Measurements from ENCODE around the gene IL1R1. TPM values are rescaled to one million over a fixed set of nuclear protein-coding genes. Genes with fewer than 3 reads are reported as not detected.
A peak's percentile ranks its signal among the peaks of the same experiment; 100 is the strongest.

The IL1R1 gene
- total RNA-seq, 1 donor from 2014 or later: 79.6 TPM

DNA sequence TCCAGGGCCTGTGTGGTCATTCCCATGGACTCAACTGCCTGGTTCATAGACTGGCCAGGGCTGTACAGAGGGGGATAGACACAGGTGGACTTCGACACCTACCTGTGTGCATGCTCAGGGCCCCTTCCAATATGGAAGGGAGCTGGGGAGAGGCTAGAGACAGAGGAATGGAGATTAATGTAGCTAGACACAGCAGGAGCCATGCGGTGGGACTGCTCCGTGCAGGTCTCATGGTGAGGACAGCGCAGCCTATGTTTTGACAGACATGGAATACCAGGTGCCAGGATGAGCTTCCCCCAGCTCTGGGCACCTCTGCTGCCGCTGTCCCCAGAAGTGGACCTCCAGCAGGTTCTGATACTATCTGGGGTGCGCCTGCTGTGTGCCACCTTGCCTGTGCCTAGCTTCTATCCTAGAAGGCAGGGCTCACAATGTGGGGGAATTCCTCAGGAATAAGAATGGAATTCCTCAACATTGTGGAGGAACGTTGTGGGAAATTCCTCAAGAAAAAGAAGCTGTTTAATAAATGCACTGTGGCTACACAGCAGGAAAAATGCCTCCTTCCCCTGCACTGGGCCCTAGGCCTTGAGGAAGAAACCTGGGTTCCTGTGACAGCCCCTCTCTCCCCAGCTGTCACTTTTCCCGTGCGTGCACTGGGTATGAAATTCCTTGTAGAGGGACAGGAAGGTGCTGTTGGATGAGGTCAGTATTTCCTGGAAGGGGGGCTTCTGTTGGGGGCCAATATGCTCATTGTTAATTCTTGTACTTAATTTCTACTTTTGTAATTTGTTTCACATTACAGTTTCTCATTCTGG is 7.3 kb downstream of the IL1R1 start:
- Histone ChIP-seq H3K9me3 (no peaks in the 10 kb centered on the region), H3K27ac (peak overlapping the region; percentile 68), H3K36me3 (peaks cover 0 to 19% of the 10 kb centered on the region in 2 donors), H3K4me3 (no peak overlapping the region), H3K27me3 (no peaks in the 10 kb centered on the region), H3K4me1 (peaks cover 81% of the 10 kb centered on the region)
- TF ChIP-seq POLR2A (IDR thresholded peaks at IDR 0.05) (no peak), POLR2AphosphoS5 (IDR thresholded peaks at IDR 0.05; ENCODE audit: insufficient read depth in 1 of 2, low read depth in 1 of 2) (no peak), CTCF (IDR thresholded peaks at IDR 0.05) (no peak)
- intact Hi-C loops (cut with DNase I): no loop called here
- DNase-seq (ENCODE audit: extremely low spot score in 2 of 2): no peak

DNA sequence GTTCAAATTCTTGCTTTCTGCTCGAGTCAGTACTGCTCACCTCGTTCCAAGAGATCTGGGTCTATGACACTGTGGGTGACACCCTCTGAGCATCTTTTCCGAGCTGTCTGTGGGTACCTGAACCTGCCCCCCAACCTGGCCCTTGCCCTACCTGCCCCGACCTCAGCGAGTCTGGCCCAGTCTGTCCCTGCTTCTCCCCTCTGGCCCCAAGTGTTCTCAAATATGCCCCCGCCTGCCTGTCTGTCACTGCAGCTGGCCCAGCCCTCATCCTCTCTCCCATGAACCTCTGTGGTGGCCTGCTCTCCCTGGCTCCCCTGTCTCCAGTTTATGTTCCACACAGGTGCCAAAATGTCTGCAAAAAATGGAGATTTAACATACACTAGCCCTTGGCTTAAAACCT is 11.8 kb downstream of the IL1R1 start:
- Histone ChIP-seq H3K27me3 (no peaks in the 10 kb centered on the region), H3K36me3 (peaks cover 0 to 21% of the 10 kb centered on the region in 2 donors), H3K4me1 (peaks cover 59% of the 10 kb centered on the region), H3K27ac (peak overlapping the region; percentile 90), H3K4me3 (no peak overlapping the region), H3K9me3 (no peaks in the 10 kb centered on the region)
- TF ChIP-seq POLR2A (IDR thresholded peaks at IDR 0.05): no peak
- no peak for TF ChIP-seq POLR2AphosphoS5 (IDR thresholded peaks at IDR 0.05; ENCODE audit: insufficient read depth in 1 of 2, low read depth in 1 of 2)
- intact Hi-C loops (cut with DNase I): no loop called here
- no peak for DNase-seq (ENCODE audit: extremely low spot score in 2 of 2)

DNA sequence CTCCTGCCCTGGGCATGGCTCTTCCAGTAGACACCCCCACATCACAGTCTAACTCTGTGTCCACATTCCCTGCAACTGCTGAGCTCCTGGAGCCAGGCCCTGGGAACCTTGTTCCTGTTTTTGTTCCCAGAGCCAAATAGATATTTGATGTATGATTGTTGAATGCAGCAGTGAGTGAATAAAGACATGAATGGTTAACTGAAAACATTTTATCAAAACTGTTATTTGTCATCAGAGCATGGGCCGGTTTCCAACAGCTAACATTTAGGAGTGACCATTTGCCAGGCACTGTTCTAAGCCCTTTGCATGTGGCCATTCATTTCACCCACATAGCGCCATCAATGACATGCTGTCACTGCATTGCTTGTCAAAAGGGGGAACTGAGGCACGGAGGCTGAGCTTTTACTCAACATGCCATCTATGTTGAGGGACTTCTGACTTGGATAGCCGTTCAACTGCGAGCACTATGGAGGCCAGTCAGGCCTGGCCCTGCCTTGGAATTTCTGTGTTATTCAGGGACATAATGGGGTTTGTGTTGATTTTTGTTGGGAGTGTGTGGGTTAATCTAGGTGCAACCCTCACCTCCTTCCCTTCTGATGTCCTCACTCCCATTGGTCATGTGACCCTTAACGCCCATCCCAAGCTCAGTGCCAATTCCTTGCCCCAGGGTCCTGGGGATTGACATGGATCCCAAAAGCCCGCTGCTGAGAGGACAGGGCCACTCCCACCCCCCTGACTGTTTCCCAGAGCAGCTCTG is 12.6 kb downstream of the IL1R1 start:
- no peak for DNase-seq (ENCODE audit: extremely low spot score in 2 of 2)
- TF ChIP-seq POLR2AphosphoS5 (IDR thresholded peaks at IDR 0.05; ENCODE audit: insufficient read depth in 1 of 2, low read depth in 1 of 2) (no peak), POLR2A (IDR thresholded peaks at IDR 0.05) (no peak), CTCF (IDR thresholded peaks at IDR 0.05) (no peak)
- intact Hi-C loops (cut with DNase I): no loop called here

GRCh38 chr2:102155703-102156515 is 13.4 kb downstream of the IL1R1 start:
- no peak overlapping the region for H3K4me3 ChIP-seq
- H3K36me3 ChIP-seq: peaks cover 0 to 25% of the 10 kb centered on the region in 2 donors
- peak overlapping the region; percentile 90 for H3K27ac ChIP-seq
- H3K27me3 ChIP-seq: no peaks in the 10 kb centered on the region
- H3K9me3 ChIP-seq: no peaks in the 10 kb centered on the region
- H3K4me1 ChIP-seq: peaks cover 44% of the 10 kb centered on the region
- peak; percentile 66 to 92 for TF ChIP-seq POLR2AphosphoS5 (IDR thresholded peaks at IDR 0.05; ENCODE audit: insufficient read depth in 1 of 2, low read depth in 1 of 2)
- TF ChIP-seq CTCF (IDR thresholded peaks at IDR 0.05): no peak
- no peak for DNase-seq (ENCODE audit: extremely low spot score in 2 of 2)
- intact Hi-C loops (cut with DNase I): no loop called here

More for the DNA sequence above, 12.6 kb downstream of the IL1R1 start:
- Histone ChIP-seq H3K4me1 (peaks cover 52% of the 10 kb centered on the region), H3K27me3 (no peaks in the 10 kb centered on the region), H3K27ac (peak overlapping the region; percentile 90), H3K4me3 (no peak overlapping the region), H3K9me3 (no peaks in the 10 kb centered on the region), H3K36me3 (peaks cover 0 to 25% of the 10 kb centered on the region in 2 donors)
